Neuronal stem cell (in vitro differentiated cells): ENCODE measurements around the gene HOXB13.

Experiments
- DNase-seq: peaks from one replicate; pipeline ENCODE4 v3.0.0-alpha.2; 2013; ENCODE audit warnings: low spot score
- H2AFZ ChIP-seq: one replicate; pipeline ENCODE4 v1.6.1; 2013; ENCODE audit warnings: mild to moderate bottlenecking, low read length, inconsistent platforms
- H2AK5ac ChIP-seq: 2 replicates; pipeline ENCODE4 v1.6.1; 2013; ENCODE audit warnings: low read depth, mild to moderate bottlenecking, inconsistent platforms, low read length, moderate library complexity, mixed read lengths
- H2BK120ac ChIP-seq: 2 replicates; pipeline ENCODE4 v1.6.1; 2013; ENCODE audit warnings: low read depth, mild to moderate bottlenecking, inconsistent platforms, low read length, moderate library complexity, mixed read lengths
- H2BK12ac ChIP-seq: one replicate; pipeline ENCODE4 v1.6.1; 2013; ENCODE audit warnings: low read length, inconsistent platforms
- H2BK15ac ChIP-seq: 2 replicates; pipeline ENCODE4 v1.6.1; 2013; ENCODE audit warnings: mild to moderate bottlenecking, low read length, inconsistent platforms, mixed read lengths
- H2BK5ac ChIP-seq: one replicate; pipeline ENCODE4 v1.6.1; 2013; ENCODE audit warnings: inconsistent platforms, mild to moderate bottlenecking, low read length, moderate library complexity
- H3K14ac ChIP-seq: one replicate; pipeline ENCODE4 v1.6.1; 2013; ENCODE audit warnings: low read length, inconsistent platforms
- H3K18ac ChIP-seq: 2 replicates; pipeline ENCODE4 v1.6.1; 2013; ENCODE audit warnings: low read length, inconsistent platforms
- H3K23ac ChIP-seq: 2 replicates; pipeline ENCODE4 v1.6.1; 2013; ENCODE audit warnings: low read depth, mild to moderate bottlenecking, mixed read lengths, low read length, inconsistent platforms; ENCODE audit not compliant: poor library complexity
- H3K27ac ChIP-seq: replicated peaks from 3 replicates; pipeline ENCODE4 v1.5.1; 2013; ENCODE audit warnings: low read length, inconsistent platforms
- H3K27me3 ChIP-seq, 3 experiments: 2 replicates each; pipeline ENCODE4 v1.6.1; 2013; ENCODE audit warnings: low read length in 3 of 3, mild to moderate bottlenecking in 2 of 3, inconsistent platforms in 1 of 3, low read depth in 1 of 3, mixed read lengths in 1 of 3, moderate library complexity in 1 of 3; ENCODE audit not compliant: control insufficient read depth in 3 of 3, insufficient read depth in 3 of 3
- H3K36me3 ChIP-seq, 2 donors: replicated peaks in 1 of 2; 2 replicates each; pipeline ENCODE4 v1.6.1; 2013; ENCODE audit warnings: low read length in 2 of 2; ENCODE audit not compliant: control insufficient read depth in 2 of 2, insufficient read depth in 2 of 2
- H3K4ac ChIP-seq: 2 replicates; pipeline ENCODE4 v1.6.1; 2013; ENCODE audit warnings: inconsistent platforms, mild to moderate bottlenecking, low read length, moderate library complexity
- H3K4me1 ChIP-seq, 2 donors: 1 replicate in 1 of 2; 2 replicates in 1 of 2; pipeline ENCODE4 v1.6.1; 2013; ENCODE audit warnings: low read length in 2 of 2, low read depth in 1 of 2; ENCODE audit not compliant: control insufficient read depth in 2 of 2, insufficient read depth in 1 of 2
- H3K4me2 ChIP-seq: one replicate; pipeline ENCODE4 v1.6.1; 2013; ENCODE audit warnings: mild to moderate bottlenecking, low read length, inconsistent platforms; ENCODE audit not compliant: insufficient read depth, poor library complexity, severe bottlenecking
- H3K4me3 ChIP-seq, 2 donors: 2 replicates each; pipeline ENCODE4 v1.5.1; 2013; ENCODE audit warnings: low read length in 2 of 2, mild to moderate bottlenecking in 2 of 2, inconsistent platforms in 1 of 2, moderate library complexity in 1 of 2
- H3K79me1 ChIP-seq: one replicate; pipeline ENCODE4 v1.6.1; 2013; ENCODE audit warnings: low read depth, mild to moderate bottlenecking, inconsistent platforms, low read length, moderate library complexity
- H3K9ac ChIP-seq: one replicate; pipeline ENCODE4 v1.6.1; 2013; ENCODE audit warnings: mild to moderate bottlenecking, low read depth, low read length, inconsistent platforms; ENCODE audit not compliant: poor library complexity
- H3K9me3 ChIP-seq, 2 donors: replicated peaks in 1 of 2; 2 replicates each; pipeline versions ENCODE3 to v1.6.1; 2013; ENCODE audit warnings: low read length in 2 of 2, mild to moderate bottlenecking in 2 of 2, inconsistent platforms in 1 of 2, low read depth in 1 of 2, mixed read lengths in 1 of 2, moderate library complexity in 1 of 2; ENCODE audit not compliant: control insufficient read depth in 2 of 2, insufficient read depth in 1 of 2
- H4K8ac ChIP-seq: one replicate; pipeline ENCODE4 v1.6.1; 2013; ENCODE audit warnings: low read depth, mild to moderate bottlenecking, inconsistent platforms, low read length, moderate library complexity
- H4K91ac ChIP-seq: one replicate; pipeline ENCODE4 v1.6.1; 2013; ENCODE audit warnings: low read length, low read depth, mild to moderate bottlenecking, inconsistent platforms; ENCODE audit not compliant: poor library complexity
- WGBS, 2 donors: extraction: QIAGEN DNeasy Blood & Tissue Kit; methylation state at CpG; one replicate each; pipeline ENCODE4 v1.1.7; 2013; ENCODE audit warnings: missing lambda C conversion rate in 2 of 2, mixed read lengths in 1 of 2; ENCODE audit not compliant: insufficient read length in 2 of 2, insufficient replicate concordance in 1 of 2; ENCODE audit errors: extremely low coverage in 2 of 2; 5-methylcytosine and 5-hydroxymethylcytosine counted together

Gene HOXB13

DNA sequence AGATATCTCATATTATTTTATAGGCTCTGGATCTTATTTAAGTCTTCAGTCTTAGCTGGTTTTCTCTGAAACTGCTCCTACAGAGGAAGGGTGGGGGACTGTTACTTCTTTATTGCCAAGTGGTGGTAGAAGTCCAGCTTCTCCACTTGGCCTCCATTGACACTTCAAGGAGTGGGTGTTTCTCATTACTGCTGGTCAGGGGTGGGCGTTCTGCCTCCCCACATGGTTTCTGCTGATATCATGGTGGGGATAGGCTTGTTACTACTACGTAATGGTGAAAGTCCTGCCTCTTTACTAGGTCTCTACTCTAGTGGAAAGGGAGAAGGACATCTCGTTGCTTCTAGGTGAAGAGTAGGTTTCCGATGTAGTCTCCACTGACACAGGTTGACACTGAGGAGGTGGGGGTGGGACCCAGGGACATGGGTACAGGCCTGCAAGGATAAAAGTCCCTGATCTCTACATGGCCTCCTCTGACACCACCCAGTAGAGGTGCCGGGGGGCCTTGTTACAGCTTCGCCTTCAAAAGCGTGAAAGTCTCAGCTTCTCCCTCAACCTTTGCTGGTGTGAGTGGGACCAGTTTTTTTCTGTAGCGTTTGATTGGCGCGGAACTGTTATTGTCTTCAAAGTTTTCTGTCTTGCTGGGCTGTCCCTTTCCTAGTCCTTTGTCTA, 26.6 kb downstream of the HOXB13 start:
- Histone ChIP-seq H2BK15ac (no peak overlapping the region), H2BK120ac (no peak overlapping the region), H3K14ac (no peak overlapping the region), H3K4me1 (peaks cover 0 to 3% of the 10 kb centered on the region in 2 donors), H2AK5ac (no peak overlapping the region), H2AFZ (no peak overlapping the region), H3K4ac (no peak overlapping the region), H2BK5ac (no peak overlapping the region), H3K18ac (no peak overlapping the region), H3K9ac (no peak overlapping the region), H2BK12ac (no peak overlapping the region), H3K27ac (no peak overlapping the region), H3K27me3 (peaks cover 0 to 35% (median 5%) of the 10 kb centered on the region in 3 experiments), H3K36me3 (no peaks in the 10 kb centered on the region), H4K8ac (no peak overlapping the region), H3K23ac (no peak overlapping the region), H3K9me3 (no peaks in the 10 kb centered on the region), H3K79me1 (no peaks in the 10 kb centered on the region), H3K4me3 (no peak overlapping the region), H4K91ac (no peak overlapping the region), H3K4me2 (no peak overlapping the region)
- WGBS, 2 donors = no CpG with 5 or more reads among the region's 10 CpGs
- DNase-seq = no peak

DNA sequence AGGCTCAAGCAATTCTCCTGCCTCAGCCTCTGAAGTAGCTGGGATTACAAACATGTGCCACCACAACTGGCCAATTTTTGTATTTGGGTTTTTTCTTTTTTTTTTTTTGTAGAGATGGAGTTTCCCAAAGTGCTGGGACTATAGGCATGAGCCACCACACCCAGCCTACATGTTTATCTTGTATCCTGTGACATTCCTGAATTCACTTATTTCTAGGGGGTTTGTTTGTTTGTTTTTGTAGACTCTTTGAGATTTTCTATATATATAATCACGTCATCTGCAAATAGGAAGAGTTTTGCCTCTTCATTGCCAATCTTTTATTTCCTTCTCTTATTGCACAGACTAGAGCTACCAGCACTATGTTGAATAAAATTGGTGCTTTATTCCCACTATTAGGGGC, 35.4 kb downstream of the HOXB13 start:
- no peak overlapping the region for H2BK5ac ChIP-seq
- H3K4me2 ChIP-seq = peak overlapping the region; percentile 11
- no CpG with 5 or more reads among the region's 1 CpG for WGBS, 2 donors
- no peak overlapping the region for H2AK5ac ChIP-seq
- H2BK120ac ChIP-seq = no peak overlapping the region
- no peak overlapping the region for H3K9ac ChIP-seq
- no peak overlapping the region for H2BK12ac ChIP-seq
- H4K91ac ChIP-seq = no peak overlapping the region
- H4K8ac ChIP-seq = no peak overlapping the region
- H3K9me3 ChIP-seq = no peaks in the 10 kb centered on the region
- H2BK15ac ChIP-seq = no peak overlapping the region
- no peak overlapping the region for H3K27ac ChIP-seq
- no peaks in the 10 kb centered on the region for H3K79me1 ChIP-seq
- H3K4ac ChIP-seq = no peak overlapping the region
- no peak overlapping the region for H2AFZ ChIP-seq
- H3K23ac ChIP-seq = no peak overlapping the region
- no peak for DNase-seq
- H3K36me3 ChIP-seq = no peaks in the 10 kb centered on the region
- no peak overlapping the region for H3K4me3 ChIP-seq
- H3K18ac ChIP-seq = no peak overlapping the region
- H3K4me1 ChIP-seq = no peaks in the 10 kb centered on the region
- H3K27me3 ChIP-seq = peaks cover 0 to 4% (median 0%) of the 10 kb centered on the region in 3 experiments
- no peak overlapping the region for H3K14ac ChIP-seq

DNA sequence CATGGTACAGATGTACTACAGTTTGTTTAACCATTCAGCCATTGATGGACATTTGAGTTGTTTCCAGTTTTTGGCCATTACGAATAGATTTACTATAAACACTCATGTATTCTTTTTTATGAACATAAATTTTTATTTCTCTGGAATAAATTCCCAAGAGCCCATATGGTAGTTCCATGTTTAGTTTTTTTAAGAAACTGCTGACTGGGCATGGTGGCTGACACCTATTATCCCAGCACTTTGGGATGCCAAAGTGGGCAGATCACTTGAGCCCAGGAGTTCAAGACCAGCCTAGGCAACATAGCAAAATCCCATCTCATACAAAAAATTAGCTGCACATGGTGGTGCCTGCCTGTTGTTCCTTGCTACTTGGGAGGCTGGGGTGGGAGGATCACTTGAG, 36.5 kb downstream of the HOXB13 start:
- Histone ChIP-seq H3K27me3 (peaks cover 0 to 4% (median 0%) of the 10 kb centered on the region in 3 experiments), H3K36me3 (no peaks in the 10 kb centered on the region)

DNA sequence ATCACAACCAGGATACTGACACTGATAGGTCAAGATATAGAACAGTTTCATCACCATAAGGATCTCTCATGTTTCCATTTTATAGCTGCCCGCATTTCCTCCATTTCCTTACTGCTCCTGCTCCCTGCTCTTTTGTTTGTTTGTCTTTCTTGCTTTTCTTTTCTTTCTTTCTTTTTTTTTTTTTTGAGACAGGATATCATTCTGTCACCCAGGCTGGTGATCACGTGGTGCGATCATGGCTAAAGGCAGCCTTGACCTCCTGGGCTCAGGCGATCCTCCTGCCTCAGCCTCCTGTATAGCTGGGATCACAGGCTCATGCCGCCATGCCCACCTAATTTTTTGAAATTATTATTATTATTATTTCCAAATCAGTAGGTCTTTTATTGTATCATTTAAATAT, 37.9 kb downstream of the HOXB13 start:
- Histone ChIP-seq H3K36me3 (no peaks in the 10 kb centered on the region), H4K91ac (no peak overlapping the region), H2BK12ac (no peak overlapping the region), H3K9me3 (no peaks in the 10 kb centered on the region), H3K4me2 (no peak overlapping the region), H2AK5ac (no peak overlapping the region), H3K9ac (no peak overlapping the region), H3K27ac (no peak overlapping the region), H3K4me3 (no peak overlapping the region), H3K27me3 (peaks cover 0 to 4% (median 0%) of the 10 kb centered on the region in 3 experiments), H2BK15ac (no peak overlapping the region), H3K4me1 (no peaks in the 10 kb centered on the region), H2BK5ac (no peak overlapping the region), H3K79me1 (no peaks in the 10 kb centered on the region), H3K18ac (no peak overlapping the region), H2AFZ (no peak overlapping the region), H2BK120ac (no peak overlapping the region), H3K23ac (no peak overlapping the region), H3K4ac (no peak overlapping the region), H3K14ac (no peak overlapping the region), H4K8ac (no peak overlapping the region)
- WGBS, 2 donors = no CpG with 5 or more reads among the region's 5 CpGs
- DNase-seq = no peak

More for the DNA sequence above, 36.5 kb downstream of the HOXB13 start:
- Histone ChIP-seq H3K79me1 (no peaks in the 10 kb centered on the region), H2BK12ac (no peak overlapping the region), H3K23ac (no peak overlapping the region), H2BK15ac (no peak overlapping the region), H3K4ac (no peak overlapping the region), H3K4me2 (no peak overlapping the region), H3K9ac (no peak overlapping the region), H4K8ac (no peak overlapping the region), H3K18ac (no peak overlapping the region), H3K14ac (no peak overlapping the region), H3K9me3 (no peaks in the 10 kb centered on the region), H2AFZ (no peak overlapping the region), H2BK5ac (no peak overlapping the region), H2AK5ac (no peak overlapping the region), H3K27ac (no peak overlapping the region), H3K4me1 (no peaks in the 10 kb centered on the region), H2BK120ac (no peak overlapping the region), H4K91ac (no peak overlapping the region), H3K4me3 (no peak overlapping the region)
- no CpG with 5 or more reads among the region's 1 CpG for WGBS, 2 donors
- no peak for DNase-seq
